K562 (cell line): ENCODE data around the gene ACAP2. TPM values are rescaled to one million over a fixed set of nuclear protein-coding genes. Genes with fewer than 3 reads are reported as not detected.

ENCODE experiments used
- ADNP ChIP-seq: fragments of 200-800 bp; sonication (Bioruptor generic); IDR thresholded peaks from 2 replicates; pipeline ENCODE4 v1.6.1; 2016; ENCODE audit warnings: missing genetic modification characterization, missing compliant biosample characterization
- ATF1 ChIP-seq, 2 experiments: fragments of 450-650 bp in 1 of 2; IDR thresholded peaks; 2 replicates each; pipeline ENCODE4 v1.6.1; 2016; ENCODE audit warnings: missing compliant biosample characterization in 1 of 2, missing genetic modification characterization in 1 of 2
- EGR1 ChIP-seq: fragments of 450-650 bp; conservative IDR thresholded peaks from 2 replicates; pipeline ENCODE4 v1.6.1; 2017; ENCODE audit warnings: mild to moderate bottlenecking
- MAFF ChIP-seq: IDR thresholded peaks from 2 replicates; pipeline ENCODE4 v1.6.1; 2012; ENCODE audit warnings: low read length, improper control_type of control experiment
- ZKSCAN3 ChIP-seq: fragments of 250-450 bp; sonication (Bioruptor Pico); IDR thresholded peaks from 2 replicates; pipeline ENCODE4 v1.4.0; 2020
- polyA plus RNA-seq, 8 experiments: library from polyadenylated mRNA; depleted of rRNA in 4 of 8; stranded (reverse) in 5 of 8; unstranded in 3 of 8; fragments of >200 nt; fragmentation: Nextera tagmentation in 2 of 8; fragmentation: Illumina TruSeq in 1 of 8; extraction: Ambion mirVana in 2 of 8; extraction: Trizol in 1 of 8; gene quantifications; 2 replicates each; pipeline versions ENCODE4 v1.2.1 to v1.2.3, GENCODE V29; 2011 to 2014; ENCODE audit warnings: inconsistent platforms in 1 of 8, missing spikeins in 1 of 8
- total RNA-seq, 7 experiments: library from RNA; depleted of rRNA in 6 of 7; stranded (reverse); fragments of >200 nt in 6 of 7; fragmentation: Illumina TruSeq in 2 of 7; extraction: Trizol in 2 of 7; gene quantifications; 2 replicates each; pipeline versions ENCODE4 v1.2.1 to v1.2.3, GENCODE V29; 2011 to 2021; ENCODE audit warnings: low replicate concordance in 1 of 7
- TF ChIP-seq, protein P1 (sequence below): fragments of 450-650 bp; formaldehyde crosslinking; conservative IDR thresholded peaks from 2 replicates; pipeline ENCODE4 v1.4.0; 2022; ENCODE audit warnings: mild to moderate bottlenecking, missing genetic modification characterization
- TF ChIP-seq, protein P2 (sequence below): fragments of 250-450 bp; sonication (Bioruptor Pico); IDR thresholded peaks from 2 replicates; pipeline ENCODE4 v1.4.0; 2020; ENCODE audit warnings: mild to moderate bottlenecking, moderate library complexity
- TF ChIP-seq, protein P3 (sequence below): sonication (generic); formaldehyde crosslinking; IDR thresholded peaks from 2 replicates; pipeline ENCODE4 v1.8.1; 2023; ENCODE audit warnings: mild to moderate bottlenecking, missing genetic modification reagents
- TF ChIP-seq, protein P4 (sequence below): sonication (generic); formaldehyde crosslinking; IDR thresholded peaks from 2 replicates; pipeline ENCODE4 v1.4.0; 2020; ENCODE audit warnings: mild to moderate bottlenecking, missing genetic modification reagents

Gene ACAP2
- total and polyA plus RNA-seq, 9 of the 15 experiments (the other 6 are each of a cell fraction or from before 2014, with no cell fraction given), result 10.6 to 52.7 (median 34.4) TPM

DNA sequence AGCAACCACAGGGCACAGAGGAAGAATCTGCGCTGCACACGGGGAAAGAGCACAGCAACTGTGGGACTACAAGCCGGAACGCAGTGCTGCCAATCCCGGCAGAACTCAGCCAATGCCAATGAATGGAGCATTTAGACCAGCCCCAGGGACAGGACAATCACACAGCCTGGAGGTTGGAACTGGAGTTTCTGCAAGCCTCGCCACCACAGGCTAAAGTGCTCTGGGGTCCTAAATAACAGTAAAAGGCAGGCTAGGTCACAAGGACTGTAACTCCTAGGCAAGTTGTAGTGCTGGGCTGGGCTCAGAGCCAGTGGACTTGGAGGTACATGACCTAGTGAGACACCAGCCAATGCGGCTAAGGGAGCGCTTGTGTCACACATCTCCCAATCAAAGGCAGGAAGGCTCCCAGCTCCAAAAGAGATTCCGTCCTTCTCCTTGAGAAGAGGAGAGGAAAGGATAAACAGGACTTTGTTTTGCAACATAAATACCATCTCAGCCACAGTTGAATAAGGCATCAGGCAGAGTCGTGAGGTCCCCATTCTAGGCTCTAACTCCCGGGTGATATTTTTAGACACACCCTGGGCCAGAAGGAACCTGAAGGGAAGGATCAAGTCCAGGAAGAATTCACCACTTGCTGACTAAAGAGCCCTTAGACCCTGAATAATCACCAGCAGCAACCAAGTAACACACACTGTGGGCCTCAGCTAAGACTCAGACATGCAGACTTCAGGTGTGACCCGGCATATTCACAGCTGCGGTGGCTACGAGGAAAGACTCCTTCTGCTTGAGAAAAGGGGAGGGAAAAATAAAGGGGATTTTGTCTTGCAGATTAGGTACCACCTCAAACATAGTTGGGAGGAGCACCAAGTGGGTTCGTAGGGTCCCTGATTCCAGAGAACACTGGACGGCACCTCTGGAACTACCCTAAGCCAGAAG is 86.4 kb downstream of the ACAP2 start (continued):
- TF ChIP-seq, protein P1, sequence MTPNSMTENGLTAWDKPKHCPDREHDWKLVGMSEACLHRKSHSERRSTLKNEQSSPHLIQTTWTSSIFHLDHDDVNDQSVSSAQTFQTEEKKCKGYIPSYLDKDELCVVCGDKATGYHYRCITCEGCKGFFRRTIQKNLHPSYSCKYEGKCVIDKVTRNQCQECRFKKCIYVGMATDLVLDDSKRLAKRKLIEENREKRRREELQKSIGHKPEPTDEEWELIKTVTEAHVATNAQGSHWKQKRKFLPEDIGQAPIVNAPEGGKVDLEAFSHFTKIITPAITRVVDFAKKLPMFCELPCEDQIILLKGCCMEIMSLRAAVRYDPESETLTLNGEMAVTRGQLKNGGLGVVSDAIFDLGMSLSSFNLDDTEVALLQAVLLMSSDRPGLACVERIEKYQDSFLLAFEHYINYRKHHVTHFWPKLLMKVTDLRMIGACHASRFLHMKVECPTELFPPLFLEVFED (CRISPR knock-in tag), result no peak
- TF ChIP-seq ATF1 (CRISPR knock-in tag; IDR thresholded peaks at IDR 0.05) (no peak), ATF1 (tag; IDR thresholded peaks at IDR 0.05) (no peak), ZKSCAN3 (CRISPR knock-in tag) (no peak), MAFF (no peak), EGR1 (no peak), ADNP (tag) (no peak)
- TF ChIP-seq, protein P2, sequence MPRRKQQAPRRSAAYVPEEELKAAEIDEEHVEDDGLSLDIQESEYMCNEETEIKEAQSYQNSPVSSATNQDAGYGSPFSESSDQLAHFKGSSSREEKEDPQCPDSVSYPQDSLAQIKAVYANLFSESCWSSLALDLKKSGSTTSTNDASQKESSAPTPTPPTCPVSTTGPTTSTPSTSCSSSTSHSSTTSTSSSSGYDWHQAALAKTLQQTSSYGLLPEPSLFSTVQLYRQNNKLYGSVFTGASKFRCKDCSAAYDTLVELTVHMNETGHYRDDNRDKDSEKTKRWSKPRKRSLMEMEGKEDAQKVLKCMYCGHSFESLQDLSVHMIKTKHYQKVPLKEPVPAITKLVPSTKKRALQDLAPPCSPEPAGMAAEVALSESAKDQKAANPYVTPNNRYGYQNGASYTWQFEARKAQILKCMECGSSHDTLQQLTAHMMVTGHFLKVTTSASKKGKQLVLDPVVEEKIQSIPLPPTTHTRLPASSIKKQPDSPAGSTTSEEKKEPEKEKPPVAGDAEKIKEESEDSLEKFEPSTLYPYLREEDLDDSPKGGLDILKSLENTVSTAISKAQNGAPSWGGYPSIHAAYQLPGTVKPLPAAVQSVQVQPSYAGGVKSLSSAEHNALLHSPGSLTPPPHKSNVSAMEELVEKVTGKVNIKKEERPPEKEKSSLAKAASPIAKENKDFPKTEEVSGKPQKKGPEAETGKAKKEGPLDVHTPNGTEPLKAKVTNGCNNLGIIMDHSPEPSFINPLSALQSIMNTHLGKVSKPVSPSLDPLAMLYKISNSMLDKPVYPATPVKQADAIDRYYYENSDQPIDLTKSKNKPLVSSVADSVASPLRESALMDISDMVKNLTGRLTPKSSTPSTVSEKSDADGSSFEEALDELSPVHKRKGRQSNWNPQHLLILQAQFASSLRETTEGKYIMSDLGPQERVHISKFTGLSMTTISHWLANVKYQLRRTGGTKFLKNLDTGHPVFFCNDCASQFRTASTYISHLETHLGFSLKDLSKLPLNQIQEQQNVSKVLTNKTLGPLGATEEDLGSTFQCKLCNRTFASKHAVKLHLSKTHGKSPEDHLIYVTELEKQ, result no peak
- TF ChIP-seq, protein P3, sequence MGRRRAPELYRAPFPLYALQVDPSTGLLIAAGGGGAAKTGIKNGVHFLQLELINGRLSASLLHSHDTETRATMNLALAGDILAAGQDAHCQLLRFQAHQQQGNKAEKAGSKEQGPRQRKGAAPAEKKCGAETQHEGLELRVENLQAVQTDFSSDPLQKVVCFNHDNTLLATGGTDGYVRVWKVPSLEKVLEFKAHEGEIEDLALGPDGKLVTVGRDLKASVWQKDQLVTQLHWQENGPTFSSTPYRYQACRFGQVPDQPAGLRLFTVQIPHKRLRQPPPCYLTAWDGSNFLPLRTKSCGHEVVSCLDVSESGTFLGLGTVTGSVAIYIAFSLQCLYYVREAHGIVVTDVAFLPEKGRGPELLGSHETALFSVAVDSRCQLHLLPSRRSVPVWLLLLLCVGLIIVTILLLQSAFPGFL (CRISPR knock-in tag), result no peak
- TF ChIP-seq, protein P4, sequence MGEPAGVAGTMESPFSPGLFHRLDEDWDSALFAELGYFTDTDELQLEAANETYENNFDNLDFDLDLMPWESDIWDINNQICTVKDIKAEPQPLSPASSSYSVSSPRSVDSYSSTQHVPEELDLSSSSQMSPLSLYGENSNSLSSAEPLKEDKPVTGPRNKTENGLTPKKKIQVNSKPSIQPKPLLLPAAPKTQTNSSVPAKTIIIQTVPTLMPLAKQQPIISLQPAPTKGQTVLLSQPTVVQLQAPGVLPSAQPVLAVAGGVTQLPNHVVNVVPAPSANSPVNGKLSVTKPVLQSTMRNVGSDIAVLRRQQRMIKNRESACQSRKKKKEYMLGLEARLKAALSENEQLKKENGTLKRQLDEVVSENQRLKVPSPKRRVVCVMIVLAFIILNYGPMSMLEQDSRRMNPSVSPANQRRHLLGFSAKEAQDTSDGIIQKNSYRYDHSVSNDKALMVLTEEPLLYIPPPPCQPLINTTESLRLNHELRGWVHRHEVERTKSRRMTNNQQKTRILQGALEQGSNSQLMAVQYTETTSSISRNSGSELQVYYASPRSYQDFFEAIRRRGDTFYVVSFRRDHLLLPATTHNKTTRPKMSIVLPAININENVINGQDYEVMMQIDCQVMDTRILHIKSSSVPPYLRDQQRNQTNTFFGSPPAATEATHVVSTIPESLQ, result no peak
